ENCODE results near the gene BARX2.

Gene BARX2

DNA sequence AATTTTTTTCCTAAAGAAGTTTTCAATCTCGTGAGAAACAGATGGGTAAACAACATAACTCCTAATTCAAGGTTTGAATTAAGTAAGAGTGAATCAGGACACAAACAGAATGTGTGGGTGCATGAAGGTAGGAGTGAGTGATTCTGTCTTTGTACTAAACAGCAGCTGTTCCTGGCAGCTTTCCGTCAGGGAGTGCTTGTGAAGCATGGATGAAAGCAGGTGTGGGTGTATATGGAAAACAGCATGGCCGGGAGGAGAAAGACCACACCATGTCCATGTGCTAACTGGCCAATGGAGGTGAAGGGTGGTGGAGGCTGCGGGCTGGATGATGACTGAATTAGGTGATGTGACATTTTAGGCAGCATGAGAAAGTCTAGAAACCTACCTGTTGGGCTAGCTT lies 49.6 kb downstream of the BARX2 start:
- TF ChIP-seq, protein P1, sequence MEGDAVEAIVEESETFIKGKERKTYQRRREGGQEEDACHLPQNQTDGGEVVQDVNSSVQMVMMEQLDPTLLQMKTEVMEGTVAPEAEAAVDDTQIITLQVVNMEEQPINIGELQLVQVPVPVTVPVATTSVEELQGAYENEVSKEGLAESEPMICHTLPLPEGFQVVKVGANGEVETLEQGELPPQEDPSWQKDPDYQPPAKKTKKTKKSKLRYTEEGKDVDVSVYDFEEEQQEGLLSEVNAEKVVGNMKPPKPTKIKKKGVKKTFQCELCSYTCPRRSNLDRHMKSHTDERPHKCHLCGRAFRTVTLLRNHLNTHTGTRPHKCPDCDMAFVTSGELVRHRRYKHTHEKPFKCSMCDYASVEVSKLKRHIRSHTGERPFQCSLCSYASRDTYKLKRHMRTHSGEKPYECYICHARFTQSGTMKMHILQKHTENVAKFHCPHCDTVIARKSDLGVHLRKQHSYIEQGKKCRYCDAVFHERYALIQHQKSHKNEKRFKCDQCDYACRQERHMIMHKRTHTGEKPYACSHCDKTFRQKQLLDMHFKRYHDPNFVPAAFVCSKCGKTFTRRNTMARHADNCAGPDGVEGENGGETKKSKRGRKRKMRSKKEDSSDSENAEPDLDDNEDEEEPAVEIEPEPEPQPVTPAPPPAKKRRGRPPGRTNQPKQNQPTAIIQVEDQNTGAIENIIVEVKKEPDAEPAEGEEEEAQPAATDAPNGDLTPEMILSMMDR (IDR thresholded peaks at IDR 0.05; ENCODE audit: low read depth, low read length): no peak
- no peak for DNase-seq (ENCODE audit: low read depth in 2 of 2)

DNA sequence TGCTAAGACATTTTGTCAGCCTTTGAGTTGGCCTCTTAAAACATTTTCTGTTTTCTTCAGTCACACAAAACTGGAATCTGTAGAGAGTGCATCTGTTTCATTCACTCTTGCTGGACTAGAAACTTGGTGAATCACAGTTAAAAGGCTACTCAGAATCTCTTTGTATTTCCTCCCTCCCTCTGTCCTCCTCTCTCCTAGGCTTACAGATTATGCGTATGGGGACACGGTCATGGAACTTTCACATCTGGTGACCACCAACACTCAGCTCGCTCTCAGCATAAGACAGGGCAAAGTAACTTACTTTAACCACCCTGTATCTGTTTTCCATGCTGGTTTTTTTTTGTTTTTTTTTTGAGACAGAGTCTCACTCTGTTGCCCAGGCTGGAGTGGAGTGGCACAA lies 50.4 kb downstream of the BARX2 start:
- TF ChIP-seq, protein P1 (IDR thresholded peaks at IDR 0.05; ENCODE audit: low read depth, low read length): no peak

More for the DNA sequence above, 49.6 kb downstream of the BARX2 start:
- H3K4me3 ChIP-seq (replicated peaks in 1 of 2; ENCODE audit: low read depth in 2 of 2, low read length in 2 of 2): no peak overlapping the region

DNA sequence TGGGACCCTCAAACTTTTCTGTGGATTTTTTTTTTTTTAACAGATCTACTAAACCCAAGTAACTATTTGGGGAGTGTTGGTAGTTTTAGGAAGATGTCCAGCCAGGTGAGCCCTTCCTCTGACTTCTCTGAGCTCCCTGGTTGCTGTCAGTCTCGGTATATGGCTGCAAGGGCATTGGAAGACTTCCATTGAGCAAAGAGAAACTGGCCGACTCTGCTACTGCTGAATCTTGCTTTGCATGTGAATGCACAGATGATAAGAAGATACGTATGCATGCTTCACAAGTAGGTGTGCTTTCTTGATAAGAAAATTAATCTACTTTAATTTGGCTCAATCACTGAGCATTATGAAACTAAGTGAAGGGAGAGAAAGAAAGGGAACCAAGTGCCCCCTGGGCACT lies 51.1 kb downstream of the BARX2 start:
- no peak for DNase-seq (ENCODE audit: low read depth in 2 of 2)
- no peak overlapping the region for H3K4me3 ChIP-seq (replicated peaks in 1 of 2; ENCODE audit: low read depth in 2 of 2, low read length in 2 of 2)

More for the DNA sequence above, 50.4 kb downstream of the BARX2 start:
- no peak overlapping the region for H3K4me3 ChIP-seq (replicated peaks in 1 of 2; ENCODE audit: low read depth in 2 of 2, low read length in 2 of 2)
- DNase-seq (ENCODE audit: low read depth in 2 of 2): no peak

DNA sequence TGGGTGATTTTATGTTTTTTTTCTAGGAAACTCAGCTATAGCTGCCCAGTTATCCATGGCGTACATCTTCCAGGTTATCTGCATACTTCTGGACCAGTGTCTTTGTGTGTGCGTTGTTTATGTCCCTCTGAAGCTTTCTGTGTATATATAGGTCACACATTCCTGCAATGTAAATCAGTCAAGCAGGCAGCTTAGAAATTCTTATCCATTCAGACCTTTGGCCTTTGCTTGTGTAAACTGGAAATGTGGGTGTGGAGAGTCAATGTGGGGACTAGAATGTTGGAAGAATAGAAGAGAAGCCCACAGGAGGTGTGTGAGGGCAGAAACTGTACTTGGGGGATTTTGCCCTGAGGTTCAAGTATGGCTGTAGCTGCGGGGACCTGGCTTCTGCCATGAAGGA lies 51.7 kb downstream of the BARX2 start:
- DNase-seq (ENCODE audit: low read depth in 2 of 2): no peak
- no peak overlapping the region for H3K4me3 ChIP-seq (replicated peaks in 1 of 2; ENCODE audit: low read depth in 2 of 2, low read length in 2 of 2)
- TF ChIP-seq, protein P1 (IDR thresholded peaks at IDR 0.05; ENCODE audit: low read depth, low read length): no peak

More for the DNA sequence above, 51.1 kb downstream of the BARX2 start:
- TF ChIP-seq, protein P1 (IDR thresholded peaks at IDR 0.05; ENCODE audit: low read depth, low read length): no peak

DNA sequence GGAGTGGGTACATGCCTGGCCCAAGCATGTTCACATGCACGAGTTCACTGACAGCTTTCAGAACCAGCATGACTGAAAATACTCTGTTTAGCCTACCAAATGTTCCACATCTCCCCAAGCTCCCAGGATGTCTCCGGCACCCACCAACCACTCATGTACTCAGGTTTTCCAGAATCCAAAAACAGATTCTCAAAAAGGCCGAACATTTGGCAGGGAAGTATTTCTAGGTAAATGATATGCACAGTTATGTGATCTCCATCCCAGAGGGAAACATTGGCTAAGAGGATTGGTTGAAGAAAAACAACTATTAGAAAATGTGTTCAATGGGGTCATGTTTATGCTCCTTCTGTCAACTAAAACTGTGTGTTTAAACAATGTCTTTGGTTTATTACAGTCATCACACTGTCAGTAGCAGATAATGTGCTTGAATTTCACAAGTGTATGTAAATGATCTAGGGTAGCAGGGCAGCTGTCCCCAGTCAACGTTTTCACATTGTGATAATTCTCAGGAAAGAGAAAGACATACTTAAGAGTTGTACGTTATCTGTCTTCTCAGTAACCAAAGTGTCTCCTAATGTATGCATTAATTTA lies 52.3 kb downstream of the BARX2 start:
- DNase-seq (ENCODE audit: low read depth in 2 of 2): no peak
- H3K4me3 ChIP-seq (replicated peaks in 1 of 2; ENCODE audit: low read depth in 2 of 2, low read length in 2 of 2): no peak overlapping the region
- TF ChIP-seq, protein P1 (IDR thresholded peaks at IDR 0.05; ENCODE audit: low read depth, low read length): no peak

DNA sequence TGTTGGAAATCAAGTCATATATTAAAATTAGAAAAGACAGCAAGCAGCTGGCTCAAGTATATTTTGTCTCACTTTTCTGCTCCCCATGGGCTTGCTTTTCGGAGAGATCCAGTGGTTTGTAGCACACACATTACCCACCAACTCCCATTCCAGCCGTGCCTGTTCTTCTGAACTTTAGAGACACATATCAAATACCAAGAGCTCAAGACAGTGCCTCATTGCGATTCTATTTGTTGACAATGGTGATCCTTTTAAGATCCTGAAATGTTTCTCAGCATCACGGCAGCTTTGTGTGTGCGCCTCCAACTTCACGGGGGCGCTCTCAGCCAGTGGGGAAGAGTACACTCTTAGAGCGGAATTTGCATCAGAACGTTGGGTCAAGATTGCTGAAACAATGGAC lies 52.9 kb downstream of the BARX2 start:
- H3K4me3 ChIP-seq (replicated peaks in 1 of 2; ENCODE audit: low read depth in 2 of 2, low read length in 2 of 2): no peak overlapping the region
- TF ChIP-seq, protein P1 (IDR thresholded peaks at IDR 0.05; ENCODE audit: low read depth, low read length): no peak
- DNase-seq (ENCODE audit: low read depth in 2 of 2): no peak
